ENCODE results near the gene SUN1.
"Not testable (repeated sequence)": the region's sequence is repeated elsewhere in the genome, so short reads cannot be mapped to it uniquely, and the experiment has no call there.

SUN1 gene

DNA sequence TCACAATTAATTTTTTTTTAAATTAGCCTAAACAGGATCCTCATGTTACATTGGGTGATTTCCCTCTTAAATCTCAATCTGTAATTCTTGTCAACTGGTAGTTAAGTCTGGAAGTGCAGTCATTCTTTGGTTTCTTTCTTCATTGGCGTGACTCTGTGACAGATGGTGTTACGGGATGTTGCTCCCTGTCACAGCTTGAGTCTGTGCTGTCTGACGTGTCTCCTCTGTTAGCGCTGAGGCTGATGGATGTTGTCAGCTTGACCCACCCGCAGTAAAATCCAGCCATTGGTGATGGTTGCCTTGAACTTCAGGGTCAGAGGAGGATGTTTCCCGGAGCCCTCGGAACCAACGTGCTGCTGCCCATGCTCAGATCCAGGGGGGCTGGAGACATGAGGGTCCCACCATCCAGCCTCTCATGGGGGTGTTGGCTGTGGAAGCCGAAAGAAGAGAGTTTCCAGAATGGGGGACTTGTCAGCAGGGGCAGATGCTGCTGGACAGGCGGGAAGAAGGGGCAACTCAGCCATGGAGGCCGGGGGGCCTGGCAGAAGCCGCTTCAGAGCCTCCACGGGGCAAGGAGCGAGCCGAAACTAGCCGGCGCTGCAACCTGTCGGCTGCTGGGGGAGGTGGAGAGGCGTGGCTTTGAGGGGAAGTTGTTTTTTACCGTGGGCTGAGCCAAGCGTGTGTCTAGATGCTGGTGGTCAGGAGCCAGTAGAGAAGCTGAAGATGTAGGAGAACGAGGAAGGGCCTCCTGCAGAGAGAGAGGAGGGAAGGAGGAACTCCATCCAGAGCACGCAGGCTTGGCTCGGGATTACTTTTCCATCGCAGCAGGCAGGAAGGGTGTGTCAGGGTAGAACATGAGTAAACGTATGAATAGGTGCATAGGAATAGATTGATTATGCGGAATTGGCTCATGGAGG, 3.5 kb downstream of the SUN1 start:
- DNase-seq, result no peak

DNA sequence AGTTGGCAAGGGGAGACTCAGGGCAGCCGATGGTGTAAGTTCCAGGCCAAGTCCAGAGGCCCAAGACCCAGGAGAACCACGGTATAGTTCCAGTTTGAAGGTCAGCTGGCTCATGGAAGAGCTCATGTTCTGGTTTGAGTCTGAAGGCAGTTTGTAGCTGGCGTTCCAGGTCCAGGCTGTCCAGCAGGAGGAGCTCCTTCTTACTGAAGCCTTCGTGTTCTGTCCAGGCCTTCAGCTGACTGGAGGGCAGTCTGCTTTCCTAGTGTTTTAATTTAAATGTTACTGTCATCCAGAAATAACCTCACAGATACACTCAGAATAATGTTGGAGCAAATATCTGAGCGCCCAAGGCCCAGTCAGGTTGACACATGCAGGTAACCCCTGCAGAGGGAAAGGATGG, 4.2 kb downstream of the SUN1 start:
- no peak for DNase-seq

DNA sequence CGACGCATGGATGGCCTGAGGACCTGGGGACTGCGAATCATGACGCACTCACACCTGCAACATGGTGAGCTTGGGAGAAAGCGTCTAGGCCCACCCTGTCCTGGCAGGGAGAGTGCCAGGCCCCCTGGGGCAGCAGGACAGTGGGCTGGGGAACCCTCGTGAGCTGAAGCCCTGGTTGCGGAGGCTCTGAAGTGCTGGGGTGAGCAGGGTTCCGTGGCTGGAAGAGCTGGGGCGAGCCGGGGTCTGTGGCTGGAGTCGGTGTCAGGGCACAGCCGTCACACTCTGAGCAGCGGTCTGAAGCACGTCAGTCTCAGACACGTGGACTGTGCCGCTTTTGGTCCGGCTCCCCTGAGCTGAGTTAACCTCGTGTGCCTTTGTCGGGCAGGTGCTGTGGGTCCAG, 4.7 kb downstream of the SUN1 start:
- DNase-seq, result no peak

- DNase-seq, result no peak
Observed at GRCh38 chr7:840001-840600, 7.8 kb downstream of the SUN1 start.

DNA sequence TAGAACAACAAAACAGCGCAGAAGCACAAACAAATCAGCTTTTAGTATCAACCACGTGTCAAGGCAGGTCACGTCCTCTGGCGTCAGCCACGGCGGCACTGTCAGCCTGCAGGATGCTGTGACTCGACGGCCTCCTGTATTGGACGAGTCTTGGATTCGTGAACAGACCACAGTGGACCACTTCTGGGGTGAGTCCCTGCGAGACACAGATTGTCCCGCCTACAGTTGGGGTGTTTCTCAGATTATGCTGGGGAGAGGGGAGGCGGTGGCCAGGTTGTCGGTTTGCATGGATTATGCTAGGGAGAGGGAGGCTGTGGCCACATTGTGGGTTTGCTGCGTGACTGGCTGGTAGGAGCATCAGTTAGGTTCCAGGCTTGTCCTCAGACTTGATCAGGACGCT, 9.7 kb downstream of the SUN1 start:
- no peak for DNase-seq

GRCh38 chr7:842431-843031, 10.3 kb downstream of the SUN1 start:
- DNase-seq, result no peak

- DNase-seq, result no peak
Observed at GRCh38 chr7:843230-843629, 11.0 kb downstream of the SUN1 start.

GRCh38 chr7:844043-844442, 11.8 kb downstream of the SUN1 start:
- DNase-seq, result no peak

DNA sequence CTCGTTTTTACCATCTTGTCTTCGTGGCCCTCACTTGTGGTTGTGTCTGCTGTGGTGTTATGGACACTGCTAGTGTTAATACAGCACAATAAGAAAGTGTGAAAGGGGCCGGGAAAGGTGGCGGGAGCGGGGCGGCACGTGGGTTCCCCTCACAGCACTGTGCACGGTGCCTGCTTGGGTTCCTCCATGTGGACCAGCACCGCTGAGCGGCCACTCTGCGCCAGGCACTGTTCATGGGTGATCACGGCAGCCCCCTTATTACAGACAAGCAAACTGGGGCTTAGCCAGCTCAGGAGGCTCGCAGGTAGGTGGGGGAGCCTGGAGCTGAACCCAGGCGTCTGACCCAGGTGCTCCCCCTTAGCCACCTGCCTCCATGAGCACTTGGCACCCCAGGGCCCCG, 12.2 kb downstream of the SUN1 start:
- DNase-seq, result no peak

GRCh38 chr7:845091-845490, 12.8 kb downstream of the SUN1 start:
- DNase-seq, result no peak

- no peak for DNase-seq
Observed at GRCh38 chr7:845731-846130, 13.5 kb downstream of the SUN1 start.

DNA sequence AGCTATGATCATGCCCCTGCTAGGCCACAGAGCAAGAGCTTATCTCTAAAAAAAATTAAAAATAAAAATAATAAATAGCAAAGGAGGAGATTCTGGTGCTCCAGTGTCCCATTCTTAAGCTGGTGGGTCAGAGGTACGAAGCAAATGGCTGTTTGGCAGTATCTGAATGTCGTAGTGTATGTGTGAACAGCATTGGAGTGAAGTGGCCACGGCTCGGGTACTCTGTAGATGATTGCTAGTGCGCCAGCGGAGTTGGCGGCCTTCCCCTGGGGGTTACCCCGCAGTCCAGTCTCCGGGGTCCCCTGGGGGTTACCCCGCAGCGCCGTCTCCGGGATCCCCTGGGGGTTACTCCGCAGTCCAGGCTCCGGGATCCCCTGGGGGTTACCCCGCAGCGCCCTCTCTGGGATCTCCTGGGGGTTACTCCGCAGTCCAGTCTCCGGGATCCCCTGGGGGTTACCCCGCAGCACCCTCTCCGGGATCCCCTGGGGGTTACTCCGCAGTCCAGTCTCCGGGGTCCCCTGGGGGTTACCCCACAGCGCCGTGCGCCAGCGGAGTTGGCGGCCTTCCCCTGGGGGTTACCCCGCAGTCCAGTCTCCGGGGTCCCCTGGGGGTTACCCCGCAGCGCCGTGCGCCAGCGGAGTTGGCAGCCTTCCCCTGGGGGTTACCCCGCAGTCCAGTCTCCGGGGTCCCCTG, 14.8 kb downstream of the SUN1 start:
- not testable (repeated sequence) for DNase-seq

GRCh38 chr7:847728-848127, 15.5 kb downstream of the SUN1 start:
- DNase-seq, result not testable (repeated sequence)

DNA sequence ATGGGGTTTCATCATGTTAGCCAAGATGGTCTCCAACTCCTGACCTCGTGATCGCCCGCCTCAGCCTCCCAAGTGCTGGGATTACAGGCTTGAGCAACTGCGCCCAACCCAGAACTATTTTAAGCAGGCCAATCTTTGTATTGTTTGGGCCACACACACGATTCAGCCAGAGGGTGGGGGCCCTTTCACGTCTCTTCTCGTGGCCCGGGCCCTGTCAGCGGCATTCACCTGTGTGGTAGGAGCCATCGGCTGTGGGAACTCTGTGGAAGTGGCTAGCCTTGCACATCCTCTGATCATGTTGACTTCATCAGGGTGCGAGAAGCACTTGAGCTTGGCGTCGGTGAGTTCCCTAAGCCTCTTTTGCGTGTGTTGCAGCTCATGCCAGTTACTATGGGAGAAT, 16.9 kb downstream of the SUN1 start:
- no peak for DNase-seq

DNA sequence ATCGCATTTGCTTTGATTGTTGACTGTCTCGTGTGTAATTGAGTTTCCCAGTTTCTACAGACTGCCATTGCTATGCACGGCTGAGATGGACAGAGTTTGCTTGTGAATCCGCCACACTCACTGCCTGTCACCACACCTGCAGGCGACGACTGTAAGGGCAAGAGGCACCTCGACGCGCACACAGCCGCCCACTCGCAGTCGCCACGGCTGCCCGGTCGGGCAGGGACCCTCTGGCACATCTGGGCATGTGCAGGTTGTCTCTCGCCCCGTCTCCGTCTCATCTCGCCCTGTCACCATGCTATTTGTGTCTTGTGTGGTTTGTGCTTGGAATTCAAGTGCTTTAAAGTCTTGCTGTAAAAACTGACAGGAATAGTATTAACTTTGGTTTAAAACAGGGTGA, 17.5 kb downstream of the SUN1 start:
- DNase-seq, result no peak

- no peak for DNase-seq
Observed at GRCh38 chr7:851204-851603, 18.9 kb downstream of the SUN1 start.

DNA sequence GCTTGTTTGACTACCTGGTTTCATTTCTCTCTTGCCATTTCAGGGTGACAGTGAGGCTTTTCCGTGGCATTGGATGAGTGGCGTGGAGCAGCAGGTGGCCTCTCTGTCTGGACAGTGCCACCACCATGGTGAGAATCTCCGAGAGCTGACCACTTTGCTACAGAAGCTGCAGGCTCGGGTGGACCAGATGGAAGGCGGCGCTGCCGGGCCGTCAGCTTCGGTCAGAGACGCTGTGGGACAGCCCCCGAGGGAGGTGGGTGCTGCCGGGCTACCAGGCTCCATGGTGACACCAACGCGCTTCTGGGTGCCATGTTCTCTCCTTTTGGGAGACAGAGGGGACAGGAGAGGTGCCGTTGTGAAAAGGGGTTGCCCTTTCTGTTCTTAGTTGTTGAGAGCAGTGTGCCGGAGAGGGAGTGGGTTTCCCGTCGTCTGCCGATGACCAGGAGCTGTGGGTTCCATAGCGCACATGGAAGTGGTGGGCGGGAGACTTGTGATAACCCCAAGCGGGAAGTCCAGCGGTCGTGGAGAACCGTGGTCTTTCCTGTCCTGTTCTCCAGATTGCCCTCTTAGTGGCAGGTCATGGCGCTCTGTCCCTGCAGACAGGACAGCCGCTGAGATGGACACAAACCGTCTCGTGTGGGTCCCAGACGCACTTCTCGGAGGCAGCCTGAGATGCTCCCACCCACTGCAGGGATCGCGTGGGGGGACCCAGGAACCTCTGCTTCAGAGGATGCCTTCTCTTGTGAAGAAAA, 21.3 kb downstream of the SUN1 start:
- no peak for DNase-seq

GRCh38 chr7:854118-854775, 22.0 kb downstream of the SUN1 start:
- DNase-seq, result no peak

DNA sequence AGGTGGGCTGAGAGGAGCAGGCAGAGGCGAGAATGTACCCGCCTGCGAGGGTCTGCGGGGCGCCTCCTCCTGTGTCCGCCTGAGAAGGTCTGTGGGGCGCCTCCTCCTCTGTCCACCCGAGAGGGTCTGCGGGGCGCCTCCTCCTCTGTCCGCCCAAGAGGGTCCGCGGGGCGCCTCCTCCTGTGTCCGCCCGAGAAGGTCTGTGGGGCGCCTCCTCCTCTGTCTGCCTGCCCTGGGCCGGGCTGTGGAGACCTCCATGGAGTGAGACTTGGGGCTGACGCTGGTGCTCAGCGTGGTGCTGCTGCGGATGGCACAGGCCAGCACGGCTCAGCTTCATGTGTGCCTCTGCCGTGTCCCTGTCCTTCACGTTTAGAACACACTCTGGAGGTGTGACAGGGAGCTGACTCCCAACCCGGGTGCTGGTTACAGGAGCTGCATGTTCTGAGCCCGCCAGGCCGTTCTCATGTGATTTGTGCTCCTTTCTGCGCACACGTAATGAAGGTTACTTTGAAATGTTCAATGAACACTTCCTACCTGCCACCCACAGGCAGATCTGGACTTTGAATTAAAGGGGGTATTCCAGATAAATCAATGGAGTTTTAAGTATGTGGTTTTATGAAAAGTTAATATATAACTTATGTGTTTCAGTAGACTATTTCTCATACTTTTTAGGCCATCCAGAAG, 23.6 kb downstream of the SUN1 start:
- DNase-seq, result no peak

DNA sequence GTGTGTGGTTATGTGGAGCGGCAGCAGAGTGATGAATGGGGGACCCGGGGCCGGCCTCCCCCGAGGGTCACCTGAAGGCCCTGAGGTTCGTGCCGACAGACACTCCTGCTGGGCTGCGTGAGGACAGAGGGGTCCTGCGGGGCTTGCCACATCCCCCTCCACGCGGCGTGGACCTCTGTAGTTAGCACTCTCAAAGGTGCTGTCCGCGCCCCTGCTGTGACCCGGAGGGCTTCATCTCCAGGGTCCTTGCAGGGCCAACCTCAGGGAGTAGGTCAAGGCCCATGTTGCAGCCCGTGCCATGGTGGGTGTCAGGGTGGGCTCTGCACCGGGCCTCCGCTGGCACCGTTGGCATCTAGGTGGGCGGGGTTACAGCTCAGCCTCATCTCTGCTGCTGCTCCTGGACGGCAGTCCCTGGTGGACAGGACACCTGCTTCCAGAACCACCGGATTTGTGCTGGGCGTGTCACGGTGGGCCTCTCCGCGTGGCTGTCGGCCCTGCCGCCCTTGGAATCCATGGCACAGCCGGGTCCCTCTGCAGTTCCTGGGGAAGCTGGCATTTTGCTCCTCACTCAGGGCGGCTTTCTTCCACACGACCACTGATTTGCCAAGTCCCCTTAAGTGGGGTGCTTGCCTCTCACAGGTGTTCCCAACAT, 24.3 kb downstream of the SUN1 start:
- no peak for DNase-seq

DNA sequence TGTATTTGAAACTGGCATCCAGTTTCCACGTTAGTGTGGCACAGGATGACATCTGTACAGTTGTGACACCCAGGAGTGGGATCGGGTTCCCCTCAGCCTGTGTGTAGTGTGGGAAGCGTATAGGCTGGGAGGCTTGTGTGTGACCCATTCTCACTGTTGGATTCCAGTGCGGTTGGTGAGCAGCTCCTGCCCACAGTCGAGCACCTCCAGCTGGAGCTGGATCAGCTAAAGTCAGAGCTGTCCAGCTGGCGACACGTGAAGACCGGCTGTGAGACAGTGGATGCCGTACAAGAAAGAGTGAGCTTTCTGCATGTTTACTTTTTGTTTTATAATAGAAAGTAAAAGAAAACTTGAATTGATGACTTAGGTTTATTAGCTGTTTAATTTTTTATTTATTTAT, 25.4 kb downstream of the SUN1 start:
- no peak for DNase-seq
